PC-3 (cell line): ENCODE measurements around the gene CPZ. TPM values are rescaled to one million over a fixed set of nuclear protein-coding genes. Genes with fewer than 3 reads are reported as not detected.

Experiments
- ATAC-seq: fragments of 200-7000 bp; cut with Tn5 transposase; 2 replicates; pipeline ENCODE4 v1.9.1; 2020; ENCODE audit warnings: mild to moderate bottlenecking, moderate library complexity
- BruUV-seq: library from RNA; stranded (reverse); fragments of 400-500 nt; replicated peaks from 2 replicates; lab custom pipeline; 2021; lab: Mats Ljungman, UMichigan
- CTCF ChIA-PET: fragments of 300-600 bp; sonication (Branson Sonifier 250); formaldehyde crosslinking; loops from one replicate; lab custom pipeline; 2022; ENCODE audit warnings: antibody characterized with exemption; lab: Charles Lee
- POLR2A ChIA-PET: fragments of 300-600 bp; sonication (Branson Sonifier 250); formaldehyde crosslinking; loops from one replicate; lab custom pipeline; 2022; ENCODE audit warnings: antibody characterized with exemption; ENCODE audit not compliant: unreplicated experiment; lab: Charles Lee
- DNase-seq: peaks from one replicate; pipeline ENCODE4 v3.0.0-alpha.2; 2015
- H2AFZ ChIP-seq: fragments of 300-600 bp; sonication (generic); 2 replicates; pipeline ENCODE4 v1.6.0; 2016; ENCODE audit warnings: antibody characterized with exemption, low read length
- H3F3A ChIP-seq: fragments of 300-600 bp; sonication (generic); one replicate; pipeline ENCODE4 v1.6.0; 2017; ENCODE audit warnings: antibody characterized with exemption, low read length, control low read depth, mild to moderate bottlenecking; ENCODE audit not compliant: unreplicated experiment
- H3K27ac ChIP-seq: fragments of 300-600 bp; sonication (generic); 2 replicates; pipeline ENCODE4 v1.5.1; 2016; ENCODE audit warnings: mild to moderate bottlenecking, low read length
- H3K27me3 ChIP-seq: fragments of 300-600 bp; sonication (generic); 2 replicates; pipeline ENCODE4 v1.6.1; 2016; ENCODE audit warnings: low read length, mixed read lengths
- H3K36me3 ChIP-seq: fragments of 300-600 bp; sonication (generic); 2 replicates; pipeline ENCODE4 v1.6.1; 2016; ENCODE audit warnings: low read depth, mixed run types, low read length, mixed read lengths
- H3K4me1 ChIP-seq: fragments of 300-600 bp; sonication (generic); 2 replicates; pipeline ENCODE4 v1.5.1; 2016; ENCODE audit warnings: low read length; ENCODE audit not compliant: insufficient read depth
- H3K4me2 ChIP-seq: fragments of 300-600 bp; sonication (generic); 2 replicates; pipeline ENCODE4 v1.6.0; 2016; ENCODE audit warnings: low read length
- H3K4me3 ChIP-seq: fragments of 300-600 bp; sonication (generic); 2 replicates; pipeline ENCODE4 v1.5.1; 2016; ENCODE audit warnings: mild to moderate bottlenecking, low read length, mixed read lengths
- H3K79me2 ChIP-seq: fragments of 300-600 bp; sonication (generic); 2 replicates; pipeline ENCODE4 v1.6.1; 2017; ENCODE audit warnings: low read length, mixed read lengths
- H3K9ac ChIP-seq: fragments of 300-600 bp; sonication (generic); 2 replicates; pipeline ENCODE4 v1.6.0; 2016; ENCODE audit warnings: mild to moderate bottlenecking, low read length
- H3K9me2 ChIP-seq: fragments of 300-600 bp; sonication (generic); replicated peaks from 2 replicates; pipeline ENCODE4 v1.6.1; 2016; ENCODE audit warnings: mixed run types, low read length, mixed read lengths
- H3K9me3 ChIP-seq: fragments of 300-600 bp; sonication (generic); 2 replicates; pipeline ENCODE4 v1.6.1; 2016; ENCODE audit warnings: low read length, mixed read lengths
- H4K20me1 ChIP-seq: fragments of 300-600 bp; sonication (generic); 2 replicates; pipeline ENCODE4 v1.6.1; 2016; ENCODE audit warnings: low read length, mixed read lengths
- EZH2 ChIP-seq: fragments of 300-600 bp; sonication (generic); IDR thresholded peaks from one replicate; pipeline ENCODE4 v1.6.1; 2017; ENCODE audit warnings: antibody characterized with exemption, mild to moderate bottlenecking, low read length; ENCODE audit not compliant: unreplicated experiment
- EZH2phosphoT487 ChIP-seq: fragments of 300-600 bp; sonication (generic); IDR thresholded peaks from 2 replicates; pipeline ENCODE4 v1.6.1; 2018; ENCODE audit warnings: mild to moderate bottlenecking, antibody characterized with exemption, low read length, borderline replicate concordance
- intact Hi-C: fragments of 100-400 bp; cut with micrococcal nuclease; formaldehyde crosslinking; loops from 2 replicates; pipeline ENCODE4 v1.9.0; 2023
- total RNA-seq: library from RNA; depleted of rRNA; stranded (reverse); fragments of >200 nt; gene quantifications from 2 replicates; pipeline ENCODE4 v1.2.3, GENCODE V29; 2014
- TF ChIP-seq, protein P1 (sequence below): fragments of 300-600 bp; sonication (generic); conservative IDR thresholded peaks from 2 replicates; pipeline ENCODE4 v1.5.1; 2017; ENCODE audit warnings: antibody characterized with exemption, low read depth, mild to moderate bottlenecking, low read length

The CPZ gene
- total RNA-seq, 1 experiment from 2014 or later, result 27.9 TPM

DNA sequence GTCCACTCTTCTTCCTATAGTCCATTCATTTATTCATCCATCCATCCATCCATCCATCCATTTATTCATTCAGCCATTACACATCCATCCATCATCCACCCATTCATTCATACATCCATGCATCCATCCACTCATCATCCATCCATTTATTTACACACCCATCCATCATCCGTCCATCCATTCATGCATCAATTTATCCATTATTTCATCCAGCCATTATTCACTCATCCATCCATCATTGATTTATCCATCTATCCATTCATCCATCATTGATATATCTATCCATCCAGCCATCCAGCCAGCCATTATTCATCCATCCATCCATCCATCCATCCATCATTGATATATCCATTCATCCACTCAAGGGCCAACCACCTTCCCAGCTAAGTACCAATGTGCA is 12.7 kb downstream of the CPZ start:
- no peak overlapping the region for H3K27ac ChIP-seq
- no peak overlapping the region for H3K4me2 ChIP-seq
- H3K79me2 ChIP-seq, result no peaks in the 10 kb centered on the region
- no peaks in the 10 kb centered on the region for H3K9me3 ChIP-seq
- CTCF ChIA-PET, result no interaction called here
- H2AFZ ChIP-seq, result no peak overlapping the region
- TSS peak; percentile 22 for BruUV-seq
- no peaks in the 10 kb centered on the region for H3K4me1 ChIP-seq
- H3K36me3 ChIP-seq, result no peaks in the 10 kb centered on the region
- intact Hi-C loops, result no loop called here
- no peaks in the 10 kb centered on the region for H3F3A ChIP-seq
- no peaks in the 10 kb centered on the region for H3K27me3 ChIP-seq
- H3K4me3 ChIP-seq, result no peak overlapping the region
- TF ChIP-seq, protein P1, sequence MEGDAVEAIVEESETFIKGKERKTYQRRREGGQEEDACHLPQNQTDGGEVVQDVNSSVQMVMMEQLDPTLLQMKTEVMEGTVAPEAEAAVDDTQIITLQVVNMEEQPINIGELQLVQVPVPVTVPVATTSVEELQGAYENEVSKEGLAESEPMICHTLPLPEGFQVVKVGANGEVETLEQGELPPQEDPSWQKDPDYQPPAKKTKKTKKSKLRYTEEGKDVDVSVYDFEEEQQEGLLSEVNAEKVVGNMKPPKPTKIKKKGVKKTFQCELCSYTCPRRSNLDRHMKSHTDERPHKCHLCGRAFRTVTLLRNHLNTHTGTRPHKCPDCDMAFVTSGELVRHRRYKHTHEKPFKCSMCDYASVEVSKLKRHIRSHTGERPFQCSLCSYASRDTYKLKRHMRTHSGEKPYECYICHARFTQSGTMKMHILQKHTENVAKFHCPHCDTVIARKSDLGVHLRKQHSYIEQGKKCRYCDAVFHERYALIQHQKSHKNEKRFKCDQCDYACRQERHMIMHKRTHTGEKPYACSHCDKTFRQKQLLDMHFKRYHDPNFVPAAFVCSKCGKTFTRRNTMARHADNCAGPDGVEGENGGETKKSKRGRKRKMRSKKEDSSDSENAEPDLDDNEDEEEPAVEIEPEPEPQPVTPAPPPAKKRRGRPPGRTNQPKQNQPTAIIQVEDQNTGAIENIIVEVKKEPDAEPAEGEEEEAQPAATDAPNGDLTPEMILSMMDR, result no peak
- no peak for TF ChIP-seq EZH2phosphoT487
- no peak for TF ChIP-seq EZH2
- no peak for DNase-seq
- no peaks in the 10 kb centered on the region for H3K9me2 ChIP-seq
- no peak overlapping the region for H3K9ac ChIP-seq
- POLR2A ChIA-PET, result no interaction called here
- no peak for ATAC-seq
- no peaks in the 10 kb centered on the region for H4K20me1 ChIP-seq

- ATAC-seq, result no peak
- ChIA-PET POLR2A (no interaction called here), CTCF (no interaction called here)
- H3K79me2 ChIP-seq, result no peaks in the 10 kb centered on the region
- no TSS peak for BruUV-seq
- intact Hi-C loops, result no loop called here
- no peaks in the 10 kb centered on the region for H3K27me3 ChIP-seq
- no peak overlapping the region for H3K9ac ChIP-seq
- no peak overlapping the region for H3K27ac ChIP-seq
- no peak for DNase-seq
- TF ChIP-seq, protein P1, result no peak
- TF ChIP-seq EZH2 (no peak), EZH2phosphoT487 (no peak)
- H2AFZ ChIP-seq, result no peak overlapping the region
- no peaks in the 10 kb centered on the region for H3K36me3 ChIP-seq
- no peak overlapping the region for H3K4me2 ChIP-seq
- no peaks in the 10 kb centered on the region for H3K9me2 ChIP-seq
- no peaks in the 10 kb centered on the region for H4K20me1 ChIP-seq
- H3F3A ChIP-seq, result no peaks in the 10 kb centered on the region
- no peaks in the 10 kb centered on the region for H3K4me1 ChIP-seq
- H3K9me3 ChIP-seq, result no peaks in the 10 kb centered on the region
- H3K4me3 ChIP-seq, result no peak overlapping the region
Measured at GRCh38 chr4:8606476-8606875, 13.9 kb downstream of the CPZ start.

DNA sequence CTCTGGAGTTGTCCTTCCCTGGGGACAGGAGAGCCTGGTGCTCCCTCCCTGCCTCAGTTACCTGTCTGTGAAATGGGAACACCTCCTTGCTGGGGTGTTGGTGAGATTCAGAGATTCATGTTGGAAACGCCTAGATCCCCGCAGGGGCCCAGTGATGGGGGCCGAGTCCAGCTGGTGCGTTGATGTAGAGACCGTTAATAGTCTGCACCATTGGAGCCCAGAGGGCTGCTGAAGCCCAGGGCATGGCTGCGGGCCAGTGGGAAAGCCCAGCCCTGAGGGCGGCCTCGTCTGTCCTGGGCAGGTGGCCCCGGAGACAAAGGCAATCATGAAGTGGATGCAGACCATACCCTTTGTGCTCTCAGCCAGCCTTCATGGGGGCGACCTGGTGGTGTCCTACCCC is 14.4 kb downstream of the CPZ start:
- Histone ChIP-seq H3K9ac (no peak overlapping the region), H3K27me3 (no peaks in the 10 kb centered on the region), H3K4me3 (no peak overlapping the region), H3K36me3 (no peaks in the 10 kb centered on the region), H3F3A (no peaks in the 10 kb centered on the region), H3K4me2 (no peak overlapping the region), H3K9me2 (no peaks in the 10 kb centered on the region), H3K9me3 (no peaks in the 10 kb centered on the region), H4K20me1 (no peaks in the 10 kb centered on the region), H3K4me1 (no peaks in the 10 kb centered on the region), H2AFZ (no peak overlapping the region), H3K79me2 (no peaks in the 10 kb centered on the region), H3K27ac (no peak overlapping the region)
- BruUV-seq, result no TSS peak
- CTCF ChIA-PET, result no interaction called here
- TF ChIP-seq EZH2phosphoT487 (no peak), EZH2 (no peak)
- TF ChIP-seq, protein P1, result no peak
- DNase-seq (no peak), ATAC-seq (no peak)
- POLR2A ChIA-PET, result no interaction called here
- intact Hi-C loops, result no loop called here
